WTC11 (cell line): ENCODE data around the gene AK2. TPM values are rescaled to one million over a fixed set of nuclear protein-coding genes. Genes with fewer than 3 reads are reported as not detected.

Experiments used
- ATAC-seq: fragments of 200-7000 bp; cut with Tn5 transposase; 2 replicates; pipeline ENCODE4 v1.10.0; 2021; ENCODE audit warnings: mild to moderate bottlenecking, moderate library complexity
- CTCF ChIA-PET: fragments of 300-600 bp; sonication (Branson Sonifier 250); formaldehyde crosslinking; loops from one replicate; lab custom pipeline; 2021; ENCODE audit warnings: antibody characterized with exemption; lab: Charles Lee
- POLR2A ChIA-PET: fragments of 350-600 bp; sonication (Branson Sonifier 250); formaldehyde crosslinking; loops from one replicate; lab custom pipeline; 2021; ENCODE audit warnings: antibody characterized with exemption; lab: Charles Lee
- DNase-seq: peaks from one replicate; pipeline ENCODE4 v3.0.0; 2021; ENCODE audit warnings: low spot score
- H3K27ac Mint-ChIP-seq: 2 replicates; pipeline ENCODE4 v1.8.0; 2021; ENCODE audit warnings: mixed read lengths
- H3K27me3 Mint-ChIP-seq: 2 replicates; pipeline ENCODE4 v1.8.0; 2021; ENCODE audit warnings: low read depth, mild to moderate bottlenecking, moderate library complexity, mixed read lengths
- H3K36me3 Mint-ChIP-seq: 2 replicates; pipeline ENCODE4 v1.8.0; 2021; ENCODE audit warnings: mixed read lengths
- H3K4me1 Mint-ChIP-seq: 2 replicates; pipeline ENCODE4 v1.8.0; 2022; ENCODE audit warnings: mixed read lengths
- H3K4me3 Mint-ChIP-seq: 2 replicates; pipeline ENCODE4 v1.8.0; 2021; ENCODE audit warnings: mild to moderate bottlenecking, moderate library complexity, mixed read lengths
- H3K9me3 Mint-ChIP-seq: 2 replicates; pipeline ENCODE4 v1.8.0; 2021; ENCODE audit warnings: mixed read lengths
- ATF6 ChIP-seq: sonication (generic); formaldehyde crosslinking; IDR thresholded peaks from 2 replicates; pipeline ENCODE4 v1.8.1; 2023; ENCODE audit warnings: mild to moderate bottlenecking, missing genetic modification reagents
- CBFB ChIP-seq: sonication (generic); formaldehyde crosslinking; IDR thresholded peaks from 2 replicates; pipeline ENCODE4 v1.8.1; 2022; ENCODE audit warnings: mild to moderate bottlenecking, low read depth, missing genetic modification reagents
- CREB1 ChIP-seq: sonication (generic); formaldehyde crosslinking; IDR thresholded peaks from 2 replicates; pipeline ENCODE4 v1.8.0; 2023; ENCODE audit warnings: mild to moderate bottlenecking, missing genetic modification reagents
- GTF2I ChIP-seq: fragments of 250-450 bp; sonication (Bioruptor Pico); conservative IDR thresholded peaks from 2 replicates; pipeline ENCODE4 v1.4.0; 2021; ENCODE audit warnings: mild to moderate bottlenecking
- HMGXB4 ChIP-seq: sonication (generic); formaldehyde crosslinking; IDR thresholded peaks from 2 replicates; pipeline ENCODE4 v1.8.1; 2023; ENCODE audit warnings: mild to moderate bottlenecking, moderate library complexity, missing genetic modification reagents
- JUN ChIP-seq: sonication (generic); formaldehyde crosslinking; IDR thresholded peaks from 2 replicates; pipeline ENCODE4 v1.8.0; 2023; ENCODE audit warnings: mild to moderate bottlenecking, missing genetic modification reagents
- MYBL2 ChIP-seq: sonication (generic); formaldehyde crosslinking; IDR thresholded peaks from 2 replicates; pipeline ENCODE4 v1.8.1; 2023; ENCODE audit warnings: mild to moderate bottlenecking, moderate library complexity, missing genetic modification reagents
- NFATC4 ChIP-seq: fragments of 250-450 bp; sonication (Bioruptor Pico); IDR thresholded peaks from 2 replicates; pipeline ENCODE4 v1.9.0; 2021; ENCODE audit warnings: mild to moderate bottlenecking
- NFYB ChIP-seq: sonication (generic); formaldehyde crosslinking; conservative IDR thresholded peaks from 2 replicates; pipeline ENCODE4 v1.8.0; 2022; ENCODE audit warnings: low read depth, missing genetic modification reagents
- NR1H2 ChIP-seq: sonication (generic); formaldehyde crosslinking; IDR thresholded peaks from 2 replicates; pipeline ENCODE4 v1.9.0; 2021; ENCODE audit warnings: mild to moderate bottlenecking, moderate library complexity, missing genetic modification reagents
- OVOL2 ChIP-seq: fragments of 250-450 bp; sonication (Bioruptor Pico); IDR thresholded peaks from 2 replicates; pipeline ENCODE4 v1.9.0; 2021; ENCODE audit warnings: mild to moderate bottlenecking, borderline replicate concordance
- PRDM15 ChIP-seq: sonication (generic); formaldehyde crosslinking; IDR thresholded peaks from 2 replicates; pipeline ENCODE4 v1.8.0; 2022; ENCODE audit warnings: missing genetic modification reagents
- SMAD3 ChIP-seq: sonication (generic); formaldehyde crosslinking; IDR thresholded peaks from 2 replicates; pipeline ENCODE4 v1.8.0; 2022; ENCODE audit warnings: missing genetic modification reagents, mild to moderate bottlenecking, borderline replicate concordance
- TEAD1 ChIP-seq: sonication (generic); formaldehyde crosslinking; IDR thresholded peaks from 2 replicates; pipeline ENCODE4 v1.8.0; 2022; ENCODE audit warnings: mild to moderate bottlenecking, missing genetic modification reagents
- USF1 ChIP-seq: sonication (generic); formaldehyde crosslinking; IDR thresholded peaks from 2 replicates; pipeline ENCODE4 v1.8.0; 2022; ENCODE audit warnings: mild to moderate bottlenecking, missing genetic modification reagents
- USF2 ChIP-seq: sonication (generic); formaldehyde crosslinking; IDR thresholded peaks from 2 replicates; pipeline ENCODE4 v1.8.1; 2023; ENCODE audit warnings: mild to moderate bottlenecking, missing genetic modification reagents, moderate library complexity
- ZMAT4 ChIP-seq: fragments of 250-450 bp; sonication (Bioruptor Pico); IDR thresholded peaks from 2 replicates; pipeline ENCODE4 v1.9.0; 2021; ENCODE audit warnings: mild to moderate bottlenecking
- ZNF281 ChIP-seq: sonication (generic); formaldehyde crosslinking; IDR thresholded peaks from 2 replicates; pipeline ENCODE4 v1.8.0; 2023; ENCODE audit warnings: mild to moderate bottlenecking, missing genetic modification reagents
- ZNF396 ChIP-seq: fragments of 250-450 bp; sonication (Bioruptor Pico); IDR thresholded peaks from 2 replicates; pipeline ENCODE4 v1.8.0; 2021; ENCODE audit warnings: mild to moderate bottlenecking, moderate library complexity, borderline replicate concordance
- ZNF416 ChIP-seq: fragments of 250-450 bp; sonication (Bioruptor Pico); IDR thresholded peaks from 2 replicates; pipeline ENCODE4 v1.9.0; 2021; ENCODE audit warnings: mild to moderate bottlenecking, inconsistent platforms
- total RNA-seq: library from RNA; stranded (reverse); gene quantifications from 3 replicates; pipeline ENCODE4 v1.2.3, GENCODE V29; 2021

AK2 gene
- total RNA-seq, 1 experiment from 2014 or later: 124 TPM

- no peak for TF ChIP-seq ZNF281 (CRISPR knock-in tag)
- TF ChIP-seq ZNF416 (CRISPR knock-in tag): no peak
- no peak for TF ChIP-seq NFATC4 (CRISPR knock-in tag)
- TF ChIP-seq CREB1 (CRISPR knock-in tag): no peak
These were observed 9.1 kb upstream of the AK2 start (continued) for GRCh38 chr1:33045814-33046213.

GRCh38 chr1:33045246-33045645, 8.6 kb upstream of the AK2 start:
- Mint-ChIP-seq H3K4me1 (peaks cover 12% of the 10 kb centered on the region), H3K4me3 (no peak overlapping the region), H3K27ac (no peak overlapping the region), H3K36me3 (peaks cover 2% of the 10 kb centered on the region), H3K27me3 (peaks cover 3% of the 10 kb centered on the region; the same call in 1 of the 2 replicates), H3K9me3 (peaks cover 11% of the 10 kb centered on the region)
- TF ChIP-seq PRDM15 (CRISPR knock-in tag) (no peak), ATF6 (CRISPR knock-in tag) (no peak), USF1 (CRISPR knock-in tag) (peak; percentile 78), CBFB (CRISPR knock-in tag) (no peak), USF2 (CRISPR knock-in tag) (peak; percentile 87), OVOL2 (no peak), SMAD3 (no peak), JUN (CRISPR knock-in tag) (no peak), GTF2I (no peak), ZMAT4 (CRISPR knock-in tag) (no peak), HMGXB4 (no peak), MYBL2 (CRISPR knock-in tag) (no peak), TEAD1 (CRISPR knock-in tag) (no peak), ZNF396 (CRISPR knock-in tag) (no peak), NR1H2 (CRISPR knock-in tag) (no peak), NFYB (CRISPR knock-in tag) (no peak; the same call in 1 of the 2 replicates)
- ChIA-PET POLR2A (interaction anchor here (0.7 kb wide), 1 partner anchor 205 kb away, joined by 3 read pairs; no protein-coding TSS in a partner anchor), CTCF (interaction anchor here (1.0 to 1.2 kb wide), 2 partner anchors 10 to 41 kb away, joined by 3 to 6 read pairs; no protein-coding TSS in a partner anchor)
- ATAC-seq (peak; percentile 71), DNase-seq (no peak)
